GM18526 (cell line): ENCODE results near the gene CAPN2.

Source experiments
- POLR2A ChIP-seq: IDR thresholded peaks from 3 replicates; pipeline ENCODE4 v1.6.1; 2011; ENCODE audit not compliant: insufficient read length; ENCODE audit errors: extremely low read depth

The CAPN2 gene

DNA sequence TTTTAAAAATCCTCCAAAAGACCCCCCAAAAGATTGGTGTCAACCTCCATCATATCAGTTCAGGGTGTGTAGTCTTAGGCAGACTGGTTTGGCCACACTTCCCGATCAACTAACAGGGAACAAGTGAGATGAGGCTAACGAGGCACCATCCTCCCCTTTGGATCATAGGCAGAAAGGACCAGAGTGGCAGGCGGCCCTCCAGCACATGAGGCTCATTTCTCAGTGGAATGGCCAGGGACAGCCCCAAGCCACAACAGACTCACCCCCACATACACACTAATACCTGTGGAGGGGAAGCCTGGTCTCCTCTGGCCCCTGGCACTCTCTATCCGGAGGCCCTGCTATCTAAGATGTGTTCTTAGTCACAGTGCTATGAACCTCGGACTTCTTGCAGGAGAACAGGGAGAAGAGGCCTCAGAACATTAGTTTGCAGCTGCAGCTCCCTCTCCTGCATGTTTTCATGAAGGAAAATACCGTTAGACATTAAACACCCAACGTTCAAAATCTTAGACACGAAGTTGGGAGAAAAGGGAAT, 17.3 kb upstream of the CAPN2 start:
- no peak for TF ChIP-seq POLR2A

GRCh38 chr1:223695941-223696340, 16.4 kb upstream of the CAPN2 start:
- TF ChIP-seq POLR2A: no peak

DNA sequence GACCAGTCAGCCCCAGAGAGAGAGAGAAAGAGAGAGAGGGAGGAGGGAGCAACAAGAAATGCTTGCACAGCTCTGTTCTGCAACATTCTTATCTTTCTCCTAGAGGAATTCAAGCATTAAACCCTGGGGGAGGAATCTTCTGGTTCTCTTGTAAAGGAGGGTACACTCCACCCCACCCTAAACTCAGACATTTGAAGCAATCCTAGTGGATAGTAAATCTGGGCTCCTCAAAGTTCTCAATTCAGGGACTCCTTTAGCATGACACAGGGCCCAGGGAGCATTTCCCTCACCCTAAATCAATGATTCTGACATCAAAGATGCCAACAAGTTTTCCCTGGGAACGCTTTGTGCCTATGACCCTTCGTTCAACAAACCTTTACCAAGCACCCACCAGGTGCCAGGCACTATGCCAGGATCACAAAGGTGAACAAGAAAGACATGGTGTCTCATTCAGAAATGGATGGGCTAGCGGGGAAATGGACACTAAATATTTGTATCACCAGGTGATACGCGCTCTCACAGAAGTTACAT, 11.9 kb upstream of the CAPN2 start:
- TF ChIP-seq POLR2A: no peak

DNA sequence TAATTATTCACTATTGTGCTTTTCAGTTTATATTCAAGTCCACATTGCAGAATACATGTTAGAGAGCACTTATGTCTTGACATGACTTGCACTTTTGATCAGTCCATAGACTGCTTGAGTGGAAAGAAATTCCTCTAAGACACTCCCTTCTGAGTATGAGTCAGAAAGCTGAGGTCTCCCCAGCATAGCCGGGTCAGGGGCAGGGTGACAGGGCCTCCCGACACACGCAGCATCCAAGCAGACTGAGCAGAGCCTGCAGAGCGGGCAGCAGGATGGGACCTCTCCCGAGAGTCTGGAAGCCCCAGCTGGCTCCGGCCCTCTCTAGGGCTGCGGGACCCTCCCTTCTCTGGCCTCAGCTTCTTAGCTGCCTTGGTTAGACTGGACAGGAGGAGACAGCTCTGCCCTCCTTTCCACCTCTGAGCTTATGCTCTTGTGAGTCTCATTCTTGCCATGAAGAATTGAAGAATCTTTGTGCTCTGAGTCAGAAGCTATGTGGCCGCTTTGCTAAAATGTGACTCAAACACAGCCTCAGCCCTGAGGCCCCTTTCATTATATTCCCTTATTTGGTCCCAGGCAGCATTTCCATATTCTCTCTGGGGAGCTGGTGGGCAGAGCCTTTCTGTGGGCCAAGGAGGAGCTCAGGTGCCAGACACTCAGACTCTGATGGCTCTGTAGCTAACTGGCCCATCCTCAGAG, 11.2 kb upstream of the CAPN2 start:
- no peak for TF ChIP-seq POLR2A

DNA sequence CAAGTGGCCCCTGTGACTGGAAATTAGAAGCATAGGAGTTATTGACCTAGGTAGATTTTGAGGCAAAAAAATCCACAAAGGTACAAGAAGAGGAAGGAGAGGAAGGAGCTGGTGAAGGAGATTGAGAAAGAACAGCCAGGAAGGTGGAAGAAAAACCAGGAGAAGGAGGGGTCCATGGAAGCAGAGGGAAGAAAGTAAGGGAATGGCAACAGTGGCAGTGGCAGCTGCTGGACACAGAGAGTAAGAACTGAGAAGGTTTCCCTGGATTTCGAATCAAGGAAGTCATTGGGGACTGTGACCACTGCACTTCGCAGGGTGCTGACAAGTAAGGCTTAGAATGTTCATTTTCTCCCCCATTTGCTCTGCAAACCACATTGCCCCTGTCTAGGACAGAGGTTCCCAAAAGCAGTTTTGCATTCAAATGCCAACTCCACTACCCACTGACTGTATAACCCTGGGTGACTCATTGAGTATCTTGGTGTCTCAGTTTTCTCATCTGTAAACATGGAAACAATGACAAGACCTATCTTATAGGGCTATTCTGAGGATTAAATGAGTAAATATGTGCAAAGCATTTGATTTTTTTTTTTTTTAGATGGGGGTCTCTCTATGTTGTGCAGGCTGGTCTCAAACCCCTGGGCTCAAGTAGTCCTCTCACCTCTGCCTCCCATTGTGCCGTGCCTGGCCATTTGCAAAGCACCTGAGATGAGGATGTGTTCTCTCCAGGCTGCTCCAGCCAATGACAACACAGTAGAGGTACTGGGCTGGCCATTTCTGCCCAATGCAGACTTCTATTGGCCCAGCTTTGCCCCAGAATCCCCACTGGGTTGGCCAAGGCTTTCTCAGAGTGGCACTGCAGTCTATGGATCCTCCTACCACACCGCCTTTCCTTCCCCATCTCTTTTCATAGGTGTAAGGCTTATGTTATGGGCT, 9.3 kb upstream of the CAPN2 start:
- TF ChIP-seq POLR2A: no peak

- no peak for TF ChIP-seq POLR2A
These were observed 8.7 kb upstream of the CAPN2 start for GRCh38 chr1:223703668-223704013.

- no peak for TF ChIP-seq POLR2A
These were observed 7.1 kb upstream of the CAPN2 start for GRCh38 chr1:223704921-223705878.

DNA sequence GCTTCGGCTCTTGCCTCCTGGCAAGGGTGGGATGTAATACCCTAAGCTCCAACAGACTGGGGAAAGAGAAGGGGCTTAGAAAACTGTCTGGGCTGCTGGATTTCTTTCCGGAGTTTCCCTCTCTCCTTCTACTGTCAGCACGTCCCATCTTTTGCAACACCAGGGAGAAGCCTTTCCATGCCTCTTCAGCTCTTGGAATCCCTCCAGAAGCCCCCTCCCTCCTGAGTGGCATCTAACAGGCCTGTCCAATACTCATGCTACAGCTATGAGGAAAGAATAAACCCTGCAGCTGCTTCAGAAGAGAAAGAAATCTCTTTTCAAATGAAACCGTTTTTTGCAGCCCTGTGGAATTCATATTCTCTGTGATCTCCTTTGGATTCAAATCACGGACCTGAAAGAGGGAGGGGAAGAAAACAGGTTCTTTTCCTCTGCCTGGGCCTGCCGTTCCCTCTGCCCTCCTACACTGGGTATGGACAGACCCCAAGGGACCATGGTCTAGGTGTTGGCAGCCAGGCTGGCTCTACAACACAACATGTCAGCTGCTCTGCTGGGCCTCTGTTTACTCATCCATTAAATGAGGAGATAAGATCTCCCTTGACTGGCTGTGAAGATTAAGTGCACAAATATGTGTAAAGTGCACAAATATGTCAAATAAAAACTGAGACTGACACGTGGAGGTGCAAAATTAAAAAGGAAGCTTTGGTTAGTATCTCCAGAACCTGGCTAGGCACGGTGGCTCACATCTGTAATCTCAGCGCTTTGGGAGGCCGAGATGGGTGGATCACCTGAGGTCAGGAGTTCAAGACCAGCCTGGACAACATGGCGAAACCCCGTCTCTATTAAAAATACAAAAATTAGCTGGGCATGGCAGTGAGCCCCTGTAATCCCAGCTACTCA, 6.0 kb upstream of the CAPN2 start:
- TF ChIP-seq POLR2A: no peak

- TF ChIP-seq POLR2A: no peak
These were observed 4.9 kb upstream of the CAPN2 start for GRCh38 chr1:223707256-223708000.

- no peak for TF ChIP-seq POLR2A
These were observed 4.4 kb upstream of the CAPN2 start for GRCh38 chr1:223708001-223708359.

DNA sequence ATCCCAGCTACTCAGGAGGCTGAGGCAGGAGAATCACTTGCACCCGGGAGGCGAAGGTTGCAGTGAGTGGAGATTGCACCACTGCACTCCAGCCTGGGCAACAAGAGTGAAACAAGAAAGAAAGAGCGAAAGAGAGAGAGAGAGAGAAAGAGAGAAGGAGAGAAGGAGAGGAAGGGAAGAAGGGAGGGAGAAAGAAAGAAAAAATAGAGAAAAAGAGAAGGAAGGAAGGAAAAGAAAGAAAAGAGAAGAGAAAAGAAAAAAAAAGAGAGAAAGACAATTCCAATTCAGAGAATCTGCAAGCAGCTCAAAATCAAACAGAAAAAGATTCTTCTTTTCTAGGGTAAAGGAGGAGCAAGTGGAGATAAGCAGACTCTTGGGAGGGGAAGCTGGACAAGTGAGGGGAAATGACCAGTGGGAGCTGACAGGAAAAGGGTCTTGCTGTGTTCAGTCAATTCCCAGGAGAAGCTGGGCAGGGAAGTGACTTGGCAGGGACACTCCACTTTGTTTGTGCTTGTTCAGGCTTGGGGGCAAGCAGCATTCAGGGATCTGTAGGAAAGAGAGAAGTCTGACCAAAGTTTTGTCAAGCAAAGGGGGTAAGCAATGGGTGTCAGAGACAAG, 3.6 kb upstream of the CAPN2 start:
- TF ChIP-seq POLR2A: no peak

DNA sequence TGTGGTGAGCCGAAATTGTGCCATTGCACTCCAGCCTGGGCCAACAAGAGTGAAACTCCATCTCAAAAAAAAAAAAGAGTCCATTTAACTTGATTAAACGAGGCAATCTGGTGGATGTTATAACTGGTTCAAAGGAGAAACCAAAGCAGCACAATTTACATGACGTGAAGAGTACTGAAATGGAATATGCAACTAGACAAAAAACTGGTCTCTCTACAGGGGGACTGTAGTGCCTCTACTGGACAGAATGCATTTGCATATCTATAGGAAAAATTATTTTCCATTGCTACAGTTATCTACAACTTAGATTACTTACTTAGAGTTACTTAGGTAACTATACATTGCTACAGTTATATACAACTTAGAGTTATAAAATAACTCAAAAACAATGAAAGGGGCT, 2.7 kb upstream of the CAPN2 start:
- TF ChIP-seq POLR2A: no peak
